HepG2 (cell line): ENCODE measurements around the gene UGT2A2. TPM values are rescaled to one million over a fixed set of nuclear protein-coding genes. Genes with fewer than 3 reads are reported as not detected.

ENCODE experiments used
- ATAC-seq: fragments of 200-7000 bp; cut with Tn5 transposase; 3 replicates; pipeline ENCODE4 v1.9.1; 2020; ENCODE audit warnings: mild to moderate bottlenecking, moderate library complexity
- BruUV-seq: library from RNA; stranded (reverse); fragments of 400-500 nt; replicated peaks from 2 replicates; lab custom pipeline; 2021; lab: Mats Ljungman, UMichigan
- CTCF ChIA-PET: fragments of 300-600 bp; formaldehyde crosslinking; extraction: SDS; loops from one replicate; lab custom pipeline; 2021; ENCODE audit warnings: low total read pairs, inconsistent platforms, low intra/inter-chr PET ratio; lab: Yijun Ruan, JAX
- POLR2A ChIA-PET: fragments of 350-600 bp; sonication (Branson Sonifier 250); formaldehyde crosslinking; loops from one replicate; lab custom pipeline; 2020; ENCODE audit warnings: antibody characterized with exemption, inconsistent platforms; lab: Yijun Ruan, JAX
- DNase-seq: peaks from one replicate; pipeline ENCODE4 v3.0.0-alpha.2; 2015; ENCODE audit warnings: low spot score
- FAIRE-seq: peaks from 3 replicates; lab custom pipeline; 2011; peaks lifted over from hg19 to GRCh38; lab: Jason Lieb, UNC
- H2AFZ ChIP-seq: one replicate; pipeline ENCODE4 v1.6.1; 2011; ENCODE audit warnings: low read length, inconsistent platforms
- H3K27ac ChIP-seq: fragments of 300-600 bp; 3 replicates; pipeline ENCODE4 v1.8.0; 2011; ENCODE audit warnings: mixed run types, mild to moderate bottlenecking, mixed read lengths, low read length, inconsistent platforms; ENCODE audit not compliant: insufficient read depth; ENCODE audit errors: extremely low read length
- H3K27me3 ChIP-seq, 2 experiments: fragments of 200-600 bp in 1 of 2; 2 replicates in 1 of 2; 3 replicates in 1 of 2; pipeline versions ENCODE4 v1.6.0 to v1.8.0; 2011; ENCODE audit warnings: low read length in 2 of 2, mild to moderate bottlenecking in 2 of 2, moderate library complexity in 2 of 2, inconsistent platforms in 1 of 2; ENCODE audit not compliant: insufficient read depth in 2 of 2, control insufficient read depth in 1 of 2
- H3K36me3 ChIP-seq, 2 experiments: fragments of 200-600 bp in 1 of 2; replicated peaks in 1 of 2; 2 replicates in 1 of 2; 3 replicates in 1 of 2; pipeline versions ENCODE4 v1.5.1 to v1.8.0; 2011; ENCODE audit warnings: low read length in 2 of 2, inconsistent platforms in 1 of 2; ENCODE audit not compliant: insufficient read depth in 2 of 2, control insufficient read depth in 1 of 2
- H3K4me1 ChIP-seq: 2 replicates; pipeline ENCODE4 v1.5.1; 2012; ENCODE audit warnings: low read length, inconsistent platforms; ENCODE audit not compliant: insufficient read depth
- H3K4me2 ChIP-seq: 2 replicates; pipeline ENCODE4 v1.6.0; 2011; ENCODE audit warnings: low read depth, low read length, inconsistent platforms
- H3K4me3 ChIP-seq, 3 experiments: fragments of 200-600 bp in 1 of 3; sonication (generic), shearing (Covaris generic) in 1 of 3; replicated peaks in 1 of 3; 2 replicates each; pipeline ENCODE4 v1.5.1; 2011 to 2016; ENCODE audit warnings: low read length in 3 of 3, inconsistent platforms in 2 of 3, low read depth in 2 of 3, mild to moderate bottlenecking in 2 of 3, control low read depth in 1 of 3, mixed read lengths in 1 of 3; ENCODE audit not compliant: insufficient read depth in 1 of 3
- H3K79me2 ChIP-seq: one replicate; pipeline ENCODE4 v1.6.1; 2011; ENCODE audit warnings: low read length, inconsistent platforms; ENCODE audit not compliant: insufficient read depth
- H3K9ac ChIP-seq: 2 replicates; pipeline ENCODE4 v1.6.0; 2011; ENCODE audit warnings: mild to moderate bottlenecking, low read depth, low read length, inconsistent platforms; ENCODE audit not compliant: insufficient read depth
- H3K9me3 ChIP-seq: 2 replicates; pipeline ENCODE4 v1.5.1; 2012; ENCODE audit warnings: mild to moderate bottlenecking, low read length
- H4K20me1 ChIP-seq: 2 replicates; pipeline ENCODE4 v1.6.0; 2011; ENCODE audit warnings: inconsistent platforms, mild to moderate bottlenecking, low read length, moderate library complexity; ENCODE audit not compliant: insufficient read depth
- ATF2 ChIP-seq: sonication (generic); formaldehyde crosslinking; IDR thresholded peaks from 2 replicates; pipeline ENCODE4 v1.4.0; 2020; ENCODE audit warnings: missing genetic modification reagents
- CAMTA2 ChIP-seq: sonication (generic); formaldehyde crosslinking; IDR thresholded peaks from 2 replicates; pipeline ENCODE4 v1.4.0; 2020; ENCODE audit warnings: mild to moderate bottlenecking, missing genetic modification reagents, borderline replicate concordance
- DPF2 ChIP-seq: sonication (generic); formaldehyde crosslinking; IDR thresholded peaks from 2 replicates; pipeline ENCODE4 v1.4.0; 2020; ENCODE audit warnings: mild to moderate bottlenecking, low read depth, missing genetic modification reagents, borderline replicate concordance
- FOSL1 ChIP-seq: sonication (generic); formaldehyde crosslinking; IDR thresholded peaks from 2 replicates; pipeline ENCODE4 v1.9.0; 2021; ENCODE audit warnings: missing genetic modification reagents, borderline replicate concordance
- FOXO4 ChIP-seq: sonication (generic); formaldehyde crosslinking; conservative IDR thresholded peaks from 2 replicates; pipeline ENCODE4 v1.8.1; 2023; ENCODE audit warnings: missing genetic modification reagents
- KAT7 ChIP-seq: IDR thresholded peaks from 2 replicates; pipeline ENCODE4 v1.6.1; 2018; ENCODE audit warnings: borderline replicate concordance, missing compliant biosample characterization
- MIXL1 ChIP-seq: IDR thresholded peaks from 2 replicates; pipeline ENCODE4 v1.6.1; 2016
- TCF12 ChIP-seq, 2 experiments: fragments of 450-650 bp in 1 of 2; sonication (generic) in 1 of 2; formaldehyde crosslinking in 1 of 2; IDR thresholded peaks; 2 replicates each; pipeline versions ENCODE4 v1.6.1 to v1.8.0; 2017 to 2022; ENCODE audit warnings: antibody characterized with exemption in 1 of 2, mild to moderate bottlenecking in 1 of 2, missing genetic modification reagents in 1 of 2, moderate library complexity in 1 of 2
- ZBTB7B ChIP-seq: sonication (generic); formaldehyde crosslinking; IDR thresholded peaks from 2 replicates; pipeline ENCODE4 v1.4.0; 2020; ENCODE audit warnings: missing genetic modification reagents
- ZNF589 ChIP-seq: sonication (generic); formaldehyde crosslinking; conservative IDR thresholded peaks from 2 replicates; pipeline ENCODE4 v1.8.0; 2022; ENCODE audit warnings: mild to moderate bottlenecking, moderate library complexity, missing genetic modification reagents
- ZNF609 ChIP-seq: sonication (generic); formaldehyde crosslinking; IDR thresholded peaks from 2 replicates; pipeline ENCODE4 v1.4.0; 2020; ENCODE audit warnings: mild to moderate bottlenecking, missing genetic modification reagents, borderline replicate concordance
- ZNF768 ChIP-seq: sonication (generic); formaldehyde crosslinking; IDR thresholded peaks from 2 replicates; pipeline ENCODE4 v1.4.0; 2020; ENCODE audit warnings: missing genetic modification reagents
- ZNF816 ChIP-seq: sonication (generic); formaldehyde crosslinking; IDR thresholded peaks from 2 replicates; pipeline ENCODE4 v1.8.0; 2022; ENCODE audit warnings: missing genetic modification reagents, mild to moderate bottlenecking, borderline replicate concordance
- WGBS: methylation state at CpG from one replicate; pipeline ENCODE4 v1.1.6; 2017; ENCODE audit warnings: low lambda C conversion rate; 5-methylcytosine and 5-hydroxymethylcytosine counted together
- in situ Hi-C: cut with HindIII; loops from 2 replicates; pipeline ENCODE4 v1.10.0; 2017; ENCODE audit warnings: low pct_unique_long_range_greater_than_20kb; ENCODE audit not compliant: extremely low pct_ligation_motif_present
- intact Hi-C: fragments of 100-400 bp; cut with micrococcal nuclease; formaldehyde crosslinking; loops from one replicate; pipeline ENCODE4 v1.10.0; 2022; ENCODE audit not compliant: unreplicated experiment
- polyA plus RNA-seq, 8 experiments: library from polyadenylated mRNA; depleted of rRNA in 3 of 8; stranded (reverse) in 7 of 8; unstranded in 1 of 8; fragments of >200 nt; fragmentation: Illumina TruSeq in 4 of 8; extraction: Trizol in 4 of 8; gene quantifications; 2 replicates each; pipeline versions ENCODE4 v1.2.1 to v1.2.3, GENCODE V29; 2011 to 2016; ENCODE audit warnings: low read depth in 4 of 8, missing spikeins in 1 of 8, mixed read lengths in 1 of 8; ENCODE audit not compliant: insufficient read depth in 1 of 8
- total RNA-seq, 5 experiments: library from RNA; depleted of rRNA; stranded (reverse); fragments of >200 nt; fragmentation: Illumina TruSeq; extraction: Trizol; gene quantifications; 2 replicates each; pipeline ENCODE4 v1.2.3, GENCODE V29; 2016; ENCODE audit warnings: low read depth in 1 of 5

The UGT2A2 gene
- total and polyA plus RNA-seq, 2 of the 13 experiments (the other 11 are each of a cell fraction or from before 2014, with no cell fraction given), result not detected

- no peak overlapping the region for H3K27ac ChIP-seq
- POLR2A ChIA-PET, result no interaction called here
- no peaks in the 10 kb centered on the region for H4K20me1 ChIP-seq
- BruUV-seq, result no TSS peak
- ATAC-seq (no peak), FAIRE-seq (no peak), DNase-seq (no peak)
- in situ Hi-C loops (no loop called here), intact Hi-C loops (no loop called here)
- H3K27me3 ChIP-seq, result no peaks in the 10 kb centered on the region
- no peak overlapping the region for H3K4me3 ChIP-seq
- no peak overlapping the region for H3K9ac ChIP-seq
- CTCF ChIA-PET, result no interaction called here
- no peak overlapping the region for H3K4me2 ChIP-seq
- WGBS, result no CpG with 5 or more reads among the region's 12 CpGs
- H3K4me1 ChIP-seq, result no peaks in the 10 kb centered on the region
- H3K36me3 ChIP-seq, result no peaks in the 10 kb centered on the region
- no peak overlapping the region for H2AFZ ChIP-seq
- H3K9me3 ChIP-seq, result no peaks in the 10 kb centered on the region
- TF ChIP-seq ZNF609 (CRISPR knock-in tag) (no peak), DPF2 (CRISPR knock-in tag) (no peak), KAT7 (CRISPR knock-in tag) (no peak), CAMTA2 (no peak), MIXL1 (CRISPR knock-in tag) (no peak), ATF2 (CRISPR knock-in tag) (no peak), FOSL1 (CRISPR knock-in tag) (no peak), ZNF589 (no peak), ZNF816 (CRISPR knock-in tag) (no peak), TCF12 (IDR thresholded peaks at IDR 0.05) (no peak), TCF12 (CRISPR knock-in tag; IDR thresholded peaks at IDR 0.05) (no peak), ZBTB7B (CRISPR knock-in tag) (no peak), ZNF768 (CRISPR knock-in tag) (no peak), FOXO4 (CRISPR knock-in tag) (no peak)
- H3K79me2 ChIP-seq, result no peaks in the 10 kb centered on the region
These were observed 18.7 kb upstream of the UGT2A2 start for GRCh38 chr4:69658133-69658532.
